ENCODE data around the gene SSC5D.

SSC5D gene

GRCh38 chr19:55552620-55553019 lies 64.4 kb downstream of the SSC5D start:
- Histone ChIP-seq H3K27ac (no peak overlapping the region), H3K36me3 (no peaks in the 10 kb centered on the region), H3K4me3 (ENCODE audit: low read depth, low read length) (no peak overlapping the region), H3K27me3 (ENCODE audit: insufficient read depth, low read depth, severe bottlenecking) (no peaks in the 10 kb centered on the region), H3K9me3 (ENCODE audit: severe bottlenecking) (no peaks in the 10 kb centered on the region)
- DNase-seq: no peak
- no peak for TF ChIP-seq CTCF (IDR thresholded peaks at IDR 0.05; ENCODE audit: low read depth, low read length)

- H3K27ac ChIP-seq: no peak overlapping the region
- H3K4me3 ChIP-seq (ENCODE audit: low read depth, low read length): no peak overlapping the region
- TF ChIP-seq CTCF (IDR thresholded peaks at IDR 0.05; ENCODE audit: low read depth, low read length): no peak
- no peaks in the 10 kb centered on the region for H3K36me3 ChIP-seq
- no peaks in the 10 kb centered on the region for H3K9me3 ChIP-seq (ENCODE audit: severe bottlenecking)
- DNase-seq: no peak
- H3K27me3 ChIP-seq (ENCODE audit: insufficient read depth, low read depth, severe bottlenecking): no peaks in the 10 kb centered on the region
Measured at GRCh38 chr19:55553217-55554182, 65.3 kb downstream of the SSC5D start.

- peak; percentile 33 for DNase-seq
Measured at GRCh38 chr19:55554302-55554701, 66.1 kb downstream of the SSC5D start.

GRCh38 chr19:55554741-55555152 lies 66.5 kb downstream of the SSC5D start:
- peak; percentile 64 for DNase-seq
- Histone ChIP-seq H3K36me3 (no peaks in the 10 kb centered on the region), H3K9me3 (ENCODE audit: severe bottlenecking) (no peaks in the 10 kb centered on the region), H3K27ac (peak overlapping the region; percentile 63), H3K27me3 (ENCODE audit: insufficient read depth, low read depth, severe bottlenecking) (no peaks in the 10 kb centered on the region), H3K4me3 (ENCODE audit: low read depth, low read length) (no peak overlapping the region)
- no peak for TF ChIP-seq CTCF (IDR thresholded peaks at IDR 0.05; ENCODE audit: low read depth, low read length)

More at GRCh38 chr19:55554302-55554701, 66.1 kb downstream of the SSC5D start:
- Histone ChIP-seq H3K9me3 (ENCODE audit: severe bottlenecking) (no peaks in the 10 kb centered on the region), H3K27ac (peak overlapping the region; percentile 63), H3K27me3 (ENCODE audit: insufficient read depth, low read depth, severe bottlenecking) (no peaks in the 10 kb centered on the region), H3K4me3 (ENCODE audit: low read depth, low read length) (no peak overlapping the region), H3K36me3 (no peaks in the 10 kb centered on the region)
- TF ChIP-seq CTCF (IDR thresholded peaks at IDR 0.05; ENCODE audit: low read depth, low read length): no peak

GRCh38 chr19:55559684-55560083 lies 71.4 kb downstream of the SSC5D start:
- Histone ChIP-seq H3K27ac (no peak overlapping the region), H3K4me3 (ENCODE audit: low read depth, low read length) (no peak overlapping the region), H3K36me3 (no peaks in the 10 kb centered on the region), H3K27me3 (ENCODE audit: insufficient read depth, low read depth, severe bottlenecking) (no peaks in the 10 kb centered on the region), H3K9me3 (ENCODE audit: severe bottlenecking) (no peaks in the 10 kb centered on the region)
- DNase-seq: no peak
- TF ChIP-seq CTCF (IDR thresholded peaks at IDR 0.05; ENCODE audit: low read depth, low read length): no peak
